GM21515 (cell line): ENCODE results near the gene RELN.
"Not testable (repeated sequence)": the region's sequence is repeated elsewhere in the genome, so short reads cannot be mapped to it uniquely, and the experiment has no call there.

ENCODE experiments used
- ATAC-seq: cut with Tn5 transposase; IDR thresholded peaks from one replicate; pipeline ENCODE4 v1.9.1; 2021; ENCODE audit not compliant: unreplicated experiment

The RELN gene

GRCh38 chr7:103989200-103989784 is at the start of gene RELN:
TSS of gene RELN (minus strand) at chr7:103989658. CDS start at chr7:103989356, 302 bp downstream.
- no peak for ATAC-seq

- no peak for ATAC-seq
Measured at GRCh38 chr7:104038136-104038535, 48.7 kb upstream of the RELN start.

GRCh38 chr7:104036889-104037288 is 47.4 kb upstream of the RELN start:
- ATAC-seq, result not testable (repeated sequence)

GRCh38 chr7:104035351-104035750 is 45.9 kb upstream of the RELN start:
- no peak for ATAC-seq

- no peak for ATAC-seq
Measured at GRCh38 chr7:104034679-104035078, 45.2 kb upstream of the RELN start.

- no peak for ATAC-seq
Measured at GRCh38 chr7:104033837-104034236, 44.4 kb upstream of the RELN start.

GRCh38 chr7:104032486-104032885 is 43.0 kb upstream of the RELN start:
- no peak for ATAC-seq

- no peak for ATAC-seq
Measured at GRCh38 chr7:104029765-104030164, 40.3 kb upstream of the RELN start.

GRCh38 chr7:104024632-104025031 is 35.2 kb upstream of the RELN start:
- no peak for ATAC-seq

GRCh38 chr7:104023100-104023499 is 33.6 kb upstream of the RELN start:
- no peak for ATAC-seq

GRCh38 chr7:104018425-104018824 is 29.0 kb upstream of the RELN start:
- ATAC-seq, result no peak

- ATAC-seq, result no peak
Measured at GRCh38 chr7:104017001-104017400, 27.5 kb upstream of the RELN start.

GRCh38 chr7:104012835-104013234 is 23.4 kb upstream of the RELN start:
- no peak for ATAC-seq

GRCh38 chr7:104011829-104012228 is 22.4 kb upstream of the RELN start:
- ATAC-seq, result no peak

GRCh38 chr7:104010052-104010909 is 20.8 kb upstream of the RELN start:
- ATAC-seq, result no peak

GRCh38 chr7:104008107-104008506 is 18.6 kb upstream of the RELN start:
- ATAC-seq, result no peak

- ATAC-seq, result no peak
Measured at GRCh38 chr7:104007614-104008013, 18.2 kb upstream of the RELN start.

GRCh38 chr7:104005197-104005596 is 15.7 kb upstream of the RELN start:
- ATAC-seq, result no peak

- ATAC-seq, result peak; percentile 56
Measured at GRCh38 chr7:103996639-103997038, 7.2 kb upstream of the RELN start.

- ATAC-seq, result no peak
Measured at GRCh38 chr7:103996017-103996551, 6.6 kb upstream of the RELN start.

GRCh38 chr7:103995554-103995953 is 6.1 kb upstream of the RELN start:
- no peak for ATAC-seq

- no peak for ATAC-seq
Measured at GRCh38 chr7:103993551-103993950, 4.1 kb upstream of the RELN start.
